Endothelial cell (in vitro differentiated cells): ENCODE results near the gene ZBTB7B. TPM values are rescaled to one million over a fixed set of nuclear protein-coding genes. Genes with fewer than 3 reads are reported as not detected.
A peak's percentile ranks its signal among the peaks of the same experiment; 100 is the strongest.

ENCODE experiments used
- DNase-seq: peaks from one replicate; pipeline ENCODE4 v3.0.0; 2021; ENCODE audit warnings: low spot score
- H3K27ac Mint-ChIP-seq: one replicate; pipeline ENCODE4 v1.8.0; 2021; ENCODE audit warnings: mixed read lengths, inconsistent platforms; ENCODE audit not compliant: unreplicated experiment
- H3K27me3 Mint-ChIP-seq: one replicate; pipeline ENCODE4 v1.8.0; 2021; ENCODE audit warnings: mild to moderate bottlenecking, moderate library complexity, mixed read lengths, inconsistent platforms; ENCODE audit not compliant: unreplicated experiment
- H3K36me3 Mint-ChIP-seq: one replicate; pipeline ENCODE4 v1.8.0; 2021; ENCODE audit warnings: mild to moderate bottlenecking, low read depth, mixed read lengths, inconsistent platforms; ENCODE audit not compliant: unreplicated experiment
- H3K4me1 Mint-ChIP-seq: one replicate; pipeline ENCODE4 v1.8.0; 2021; ENCODE audit warnings: mild to moderate bottlenecking, mixed read lengths, inconsistent platforms; ENCODE audit not compliant: unreplicated experiment
- H3K4me3 Mint-ChIP-seq: one replicate; pipeline ENCODE4 v1.8.0; 2021; ENCODE audit warnings: mild to moderate bottlenecking, mixed read lengths, inconsistent platforms; ENCODE audit not compliant: unreplicated experiment
- H3K9me3 Mint-ChIP-seq: one replicate; pipeline ENCODE4 v1.8.0; 2021; ENCODE audit warnings: mixed read lengths, inconsistent platforms; ENCODE audit not compliant: unreplicated experiment
- CTCF ChIP-seq: fragments of 200-600 bp; sonication (generic); IDR thresholded peaks from one replicate; pipeline ENCODE4 v1.5.0; 2021; ENCODE audit warnings: antibody characterized with exemption; ENCODE audit not compliant: unreplicated experiment
- total RNA-seq: library from RNA; stranded (reverse); fragmentation: NEBNext Ultra II Directional; extraction: Animal tissue kit (Norgen Biotek cat#: 25700); gene quantifications from one replicate; pipeline ENCODE4 v1.2.1, GENCODE V29; 2021; ENCODE audit not compliant: unreplicated experiment

Gene ZBTB7B
- total RNA-seq, 1 donor from 2014 or later = 23.3 TPM

- Mint-ChIP-seq H3K4me3 (peak overlapping the region; percentile 1), H3K27ac (peak overlapping the region; percentile 10), H3K27me3 (peaks cover 15% of the 10 kb centered on the region), H3K4me1 (peaks cover 29% of the 10 kb centered on the region), H3K36me3 (peaks cover 9% of the 10 kb centered on the region), H3K9me3 (no peaks in the 10 kb centered on the region)
- DNase-seq = no peak
- TF ChIP-seq CTCF = no peak
These were observed 17.0 kb downstream of the ZBTB7B start for GRCh38 chr1:155019377-155020245.

- no peak for TF ChIP-seq CTCF
- H3K27ac Mint-ChIP-seq = no peak overlapping the region
- peaks cover 30% of the 10 kb centered on the region for H3K4me1 Mint-ChIP-seq
- peaks cover 9% of the 10 kb centered on the region for H3K36me3 Mint-ChIP-seq
- DNase-seq = no peak
- H3K4me3 Mint-ChIP-seq = no peak overlapping the region
- H3K9me3 Mint-ChIP-seq = no peaks in the 10 kb centered on the region
- H3K27me3 Mint-ChIP-seq = peaks cover 14% of the 10 kb centered on the region
These were observed 19.7 kb downstream of the ZBTB7B start for GRCh38 chr1:155022136-155022926.

- Mint-ChIP-seq H3K4me1 (peaks cover 27% of the 10 kb centered on the region), H3K36me3 (peaks cover 9% of the 10 kb centered on the region), H3K27me3 (peaks cover 12% of the 10 kb centered on the region), H3K27ac (no peak overlapping the region), H3K4me3 (no peak overlapping the region), H3K9me3 (no peaks in the 10 kb centered on the region)
- DNase-seq = no peak
- TF ChIP-seq CTCF = no peak
These were observed 20.3 kb downstream of the ZBTB7B start for GRCh38 chr1:155022927-155023236.

- Mint-ChIP-seq H3K4me1 (peaks cover 25% of the 10 kb centered on the region), H3K27me3 (peaks cover 12% of the 10 kb centered on the region), H3K9me3 (no peaks in the 10 kb centered on the region), H3K27ac (no peak overlapping the region), H3K36me3 (peaks cover 9% of the 10 kb centered on the region), H3K4me3 (no peak overlapping the region)
- no peak for DNase-seq
- TF ChIP-seq CTCF = no peak
These were observed 21.0 kb downstream of the ZBTB7B start for GRCh38 chr1:155023627-155024026.

- H3K4me1 Mint-ChIP-seq = peaks cover 28% of the 10 kb centered on the region
These were observed 21.7 kb downstream of the ZBTB7B start for GRCh38 chr1:155024315-155024714.

More at GRCh38 chr1:155024315-155024714, 21.7 kb downstream of the ZBTB7B start:
- H3K4me3 Mint-ChIP-seq = no peak overlapping the region
- no peak for DNase-seq
- peaks cover 12% of the 10 kb centered on the region for H3K36me3 Mint-ChIP-seq
- peak overlapping the region; percentile 52 for H3K27ac Mint-ChIP-seq
- H3K27me3 Mint-ChIP-seq = peaks cover 12% of the 10 kb centered on the region
- TF ChIP-seq CTCF = no peak
- no peaks in the 10 kb centered on the region for H3K9me3 Mint-ChIP-seq
